Measurements from ENCODE around the gene CBARP.

Gene CBARP

DNA sequence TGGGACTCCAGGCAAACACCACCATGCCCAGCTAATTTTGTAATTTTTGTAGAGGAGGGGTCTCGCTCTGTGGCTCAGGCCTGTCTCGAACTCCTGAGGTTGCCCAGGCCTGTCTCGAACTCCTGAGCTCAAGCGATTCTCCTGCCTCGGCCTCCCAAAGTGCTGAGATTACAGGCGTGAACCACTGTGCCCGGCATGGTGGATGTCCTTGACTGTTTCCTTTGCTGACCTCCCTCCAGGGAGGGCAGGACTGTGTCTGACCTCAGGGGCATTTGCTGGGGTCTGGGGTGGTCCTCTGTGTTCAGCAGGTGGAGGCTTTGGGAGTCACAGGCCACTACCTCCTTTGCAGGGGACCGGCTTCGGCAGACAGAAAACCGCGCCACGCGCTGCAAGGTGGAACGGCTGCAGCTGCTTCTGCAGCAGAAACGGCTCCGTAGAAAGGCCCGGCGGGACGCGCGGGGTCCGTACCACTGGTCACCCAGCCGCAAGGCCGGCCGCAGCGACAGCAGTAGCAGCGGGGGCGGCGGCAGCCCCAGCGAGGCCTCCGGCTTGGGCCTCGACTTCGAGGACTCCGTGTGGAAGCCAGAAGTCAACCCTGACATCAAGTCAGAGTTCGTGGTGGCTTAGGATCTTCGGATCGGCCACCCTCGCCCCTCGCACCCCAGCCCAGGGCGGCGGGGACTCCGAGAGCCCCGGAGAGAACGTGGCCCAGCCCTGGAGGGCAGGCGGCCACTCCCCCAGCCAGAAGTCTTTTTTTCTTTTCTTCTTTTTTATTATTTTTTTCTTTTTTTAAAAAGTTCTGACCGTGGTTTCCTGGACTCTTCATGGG, 19.1 kb upstream of the CBARP start:
- 92 to 94% methylated on average over 46 of the region's 46 CpGs for WGBS, 2 experiments
- Histone ChIP-seq H3K27ac (ENCODE audit: insufficient read depth, low read depth, low read length, poor library complexity, severe bottlenecking) (no peak overlapping the region), H3K36me3 (ENCODE audit: control insufficient read depth, insufficient read depth, low read length) (peaks cover 49% of the 10 kb centered on the region)

DNA sequence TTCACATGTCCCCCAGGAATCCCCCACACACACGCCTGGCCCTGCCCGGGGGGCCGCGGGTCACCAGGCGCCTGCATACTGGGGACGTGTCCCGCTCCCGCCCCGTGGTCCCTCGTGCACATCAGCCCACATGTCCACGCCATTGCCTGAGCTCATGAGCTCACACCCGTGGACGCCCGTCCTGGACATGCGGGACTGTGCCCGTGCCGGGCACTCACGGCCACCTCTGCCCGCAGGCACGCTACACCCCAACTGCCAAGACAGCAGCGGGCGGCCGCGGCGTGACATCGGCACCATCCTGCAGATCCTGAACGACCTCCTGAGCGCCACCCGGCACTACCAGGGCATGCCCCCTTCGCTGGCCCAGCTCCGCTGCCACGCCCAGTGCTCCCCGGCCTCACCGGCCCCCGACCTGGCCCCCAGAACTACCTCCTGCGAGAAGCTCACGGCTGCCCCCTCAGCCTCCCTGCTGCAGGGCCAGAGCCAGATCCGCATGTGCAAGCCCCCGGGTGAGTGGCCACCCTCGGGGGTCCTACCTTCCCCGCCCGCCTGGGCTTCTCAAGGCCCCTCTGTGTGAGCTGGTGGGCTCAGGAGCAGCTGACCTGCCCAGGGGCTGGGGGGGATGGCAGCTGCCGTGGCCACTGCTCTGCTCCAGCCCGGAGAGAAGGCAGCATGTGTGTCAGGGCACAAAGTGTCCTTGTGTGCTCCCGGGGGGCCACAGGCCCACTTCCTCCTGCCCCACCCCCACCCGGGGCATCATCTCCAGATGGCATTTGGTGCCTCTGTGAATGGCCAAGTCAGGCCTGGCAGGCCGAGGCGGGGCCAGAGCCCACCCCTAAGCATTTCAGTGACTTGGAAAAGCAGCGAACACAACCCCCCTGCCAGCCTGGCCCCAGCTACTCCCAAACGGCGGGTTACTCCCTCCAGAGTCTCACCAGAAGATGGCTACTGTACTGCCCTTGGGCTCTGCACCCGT, 17.7 kb upstream of the CBARP start:
- H3K4me1 ChIP-seq (ENCODE audit: control insufficient read depth, insufficient read depth, low read length): peaks cover 55% of the 10 kb centered on the region
- WGBS, 2 experiments: 94 to 95% methylated on average over 52 of the region's 52 CpGs
- no peak overlapping the region for H3K4me3 ChIP-seq (ENCODE audit: insufficient read depth, low read depth, low read length)
- H3K9me3 ChIP-seq (ENCODE audit: control insufficient read depth, low read length): no peaks in the 10 kb centered on the region
- peaks cover 55% of the 10 kb centered on the region for H3K36me3 ChIP-seq (ENCODE audit: control insufficient read depth, insufficient read depth, low read length)
- no peaks in the 10 kb centered on the region for H3K27me3 ChIP-seq (ENCODE audit: control insufficient read depth, insufficient read depth, low read length, poor library complexity, severe bottlenecking)
- no peak overlapping the region for H3K27ac ChIP-seq (ENCODE audit: insufficient read depth, low read depth, low read length, poor library complexity, severe bottlenecking)

More for the DNA sequence above, 19.1 kb upstream of the CBARP start:
- Histone ChIP-seq H3K9me3 (ENCODE audit: control insufficient read depth, low read length) (no peaks in the 10 kb centered on the region), H3K27me3 (ENCODE audit: control insufficient read depth, insufficient read depth, low read length, poor library complexity, severe bottlenecking) (no peaks in the 10 kb centered on the region), H3K4me3 (ENCODE audit: insufficient read depth, low read depth, low read length) (no peak overlapping the region), H3K4me1 (ENCODE audit: control insufficient read depth, insufficient read depth, low read length) (peaks cover 60% of the 10 kb centered on the region)

DNA sequence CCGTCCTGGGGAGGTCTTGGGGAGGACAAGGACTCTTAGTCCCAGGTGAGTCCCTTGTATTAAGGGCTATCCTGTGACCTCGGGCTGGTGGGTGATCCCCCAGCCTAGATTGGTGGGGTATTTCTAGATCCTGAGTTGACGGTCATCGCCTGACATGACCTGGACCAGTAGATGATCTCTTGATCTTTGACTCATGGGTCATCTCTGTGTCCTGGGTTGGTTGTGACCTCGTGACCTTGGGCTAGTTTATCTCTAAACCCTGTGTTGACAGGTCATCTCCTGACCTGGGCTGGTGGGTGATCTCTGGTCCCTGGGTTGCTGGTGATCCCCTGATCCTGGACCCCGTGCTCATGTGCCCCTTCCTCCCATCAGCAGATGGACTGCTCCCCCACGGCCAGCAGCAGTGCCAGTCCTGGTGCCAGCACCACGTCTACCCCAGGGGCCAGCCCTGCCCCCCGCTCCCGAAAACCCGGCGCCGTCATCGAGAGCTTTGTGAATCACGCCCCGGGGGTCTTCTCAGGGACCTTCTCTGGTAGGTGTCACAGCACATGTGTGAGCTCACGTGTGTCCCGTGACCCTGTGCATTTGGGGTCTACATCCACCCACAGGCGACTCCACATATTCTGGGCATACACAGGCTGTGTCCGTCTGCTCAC, 16.9 kb upstream of the CBARP start:
- H3K9me3 ChIP-seq (ENCODE audit: control insufficient read depth, low read length): no peaks in the 10 kb centered on the region
- no peak overlapping the region for H3K27ac ChIP-seq (ENCODE audit: insufficient read depth, low read depth, low read length, poor library complexity, severe bottlenecking)
- H3K4me3 ChIP-seq (ENCODE audit: insufficient read depth, low read depth, low read length): no peak overlapping the region
- H3K4me1 ChIP-seq (ENCODE audit: control insufficient read depth, insufficient read depth, low read length): peaks cover 47% of the 10 kb centered on the region
- WGBS, 2 experiments: 96 to 97% methylated on average over 20 of the region's 20 CpGs
- H3K27me3 ChIP-seq (ENCODE audit: control insufficient read depth, insufficient read depth, low read length, poor library complexity, severe bottlenecking): no peaks in the 10 kb centered on the region
- H3K36me3 ChIP-seq (ENCODE audit: control insufficient read depth, insufficient read depth, low read length): peaks cover 55% of the 10 kb centered on the region

DNA sequence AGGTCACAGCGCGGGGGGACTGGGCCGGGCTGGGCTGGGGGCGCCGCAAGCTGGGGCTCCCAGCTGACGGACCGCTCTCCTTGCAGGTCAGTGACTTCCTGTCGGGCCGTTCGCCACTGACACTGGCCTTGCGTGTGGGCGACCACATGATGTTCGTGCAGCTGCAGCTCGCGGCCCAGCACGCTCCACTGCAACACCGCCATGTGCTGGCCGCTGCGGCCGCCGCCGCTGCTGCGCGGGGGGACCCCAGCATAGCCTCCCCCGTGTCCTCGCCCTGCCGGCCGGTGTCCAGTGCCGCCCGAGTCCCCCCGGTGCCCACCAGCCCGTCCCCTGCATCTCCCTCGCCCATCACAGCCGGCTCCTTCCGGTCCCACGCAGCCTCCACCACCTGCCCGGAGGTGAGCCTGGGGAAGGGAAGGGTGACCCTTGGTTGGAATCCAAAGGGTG, 16.3 kb upstream of the CBARP start:
- 96 to 97% methylated on average over 37 of the region's 37 CpGs for WGBS, 2 experiments
- Histone ChIP-seq H3K4me3 (ENCODE audit: insufficient read depth, low read depth, low read length) (no peak overlapping the region), H3K9me3 (ENCODE audit: control insufficient read depth, low read length) (no peaks in the 10 kb centered on the region), H3K36me3 (ENCODE audit: control insufficient read depth, insufficient read depth, low read length) (peaks cover 55% of the 10 kb centered on the region), H3K27me3 (ENCODE audit: control insufficient read depth, insufficient read depth, low read length, poor library complexity, severe bottlenecking) (no peaks in the 10 kb centered on the region), H3K4me1 (ENCODE audit: control insufficient read depth, insufficient read depth, low read length) (peaks cover 42% of the 10 kb centered on the region), H3K27ac (ENCODE audit: insufficient read depth, low read depth, low read length, poor library complexity, severe bottlenecking) (no peak overlapping the region)

DNA sequence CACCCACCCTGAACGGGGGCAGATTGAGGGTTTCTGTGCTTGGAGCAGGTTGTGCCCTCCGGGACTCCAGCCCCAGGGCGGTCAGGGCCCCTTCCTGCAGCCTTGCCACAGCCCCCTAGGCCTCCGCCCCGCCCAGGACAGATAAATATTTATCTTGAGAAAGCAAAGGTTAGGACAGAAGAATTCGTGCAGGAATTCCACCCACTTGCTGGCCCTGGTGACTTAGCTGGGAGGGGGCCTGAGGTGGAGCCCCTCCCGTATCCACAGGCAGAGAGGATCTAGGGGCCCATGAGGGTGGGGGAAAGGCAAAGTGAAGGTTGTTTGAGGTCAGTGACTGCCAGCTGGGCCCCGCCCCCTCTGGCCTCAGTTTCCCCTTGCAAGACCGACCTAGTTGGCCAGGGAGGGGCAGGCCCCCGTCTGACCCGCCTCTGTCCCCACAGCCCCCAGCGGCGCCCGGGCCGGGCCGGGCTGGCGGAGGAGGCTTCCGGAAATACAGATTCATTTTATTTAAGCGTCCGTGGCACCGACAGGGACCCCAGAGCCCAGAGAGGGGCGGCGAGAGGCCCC, 15.8 kb upstream of the CBARP start:
- peaks cover 55% of the 10 kb centered on the region for H3K36me3 ChIP-seq (ENCODE audit: control insufficient read depth, insufficient read depth, low read length)
- 94 to 95% methylated on average over 23 of the region's 23 CpGs for WGBS, 2 experiments
- H3K4me3 ChIP-seq (ENCODE audit: insufficient read depth, low read depth, low read length): no peak overlapping the region

DNA sequence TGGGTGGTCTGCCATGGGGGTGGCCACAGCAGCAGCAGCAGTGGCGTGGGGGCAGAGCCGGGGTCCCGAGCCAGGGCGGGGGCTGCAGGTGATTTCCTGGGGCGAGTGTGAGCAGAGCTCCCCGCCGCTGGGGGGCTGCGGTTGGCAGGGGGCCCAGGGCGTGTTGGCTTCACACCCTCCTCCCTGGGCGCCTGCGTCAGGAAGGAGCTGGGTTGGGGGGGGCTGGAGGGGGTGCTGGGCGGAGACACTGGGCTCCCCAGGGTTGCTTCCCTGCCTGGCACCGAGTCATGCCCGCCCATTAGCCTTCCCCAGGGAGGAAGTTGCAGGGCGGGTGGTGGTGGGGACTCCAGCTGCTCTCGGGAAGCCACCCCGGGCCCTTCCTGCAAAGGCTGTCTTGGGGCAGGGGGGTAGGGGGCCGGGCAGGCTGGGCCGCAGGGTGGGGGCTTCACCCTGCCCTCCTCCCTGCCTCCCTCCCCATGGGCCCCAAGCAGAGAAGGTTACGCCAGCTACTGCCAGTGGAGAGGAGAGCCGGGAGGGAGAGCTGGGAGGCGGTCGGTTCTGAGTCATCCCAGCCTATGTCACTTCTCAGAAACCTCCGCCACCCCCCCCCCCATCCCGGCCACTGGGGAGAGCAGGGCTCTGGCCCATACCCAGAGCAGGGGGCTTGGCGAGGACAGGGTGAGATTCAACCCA, 15.2 kb upstream of the CBARP start:
- Histone ChIP-seq H3K4me3 (ENCODE audit: insufficient read depth, low read depth, low read length) (peak overlapping the region; percentile 79), H3K4me1 (ENCODE audit: control insufficient read depth, insufficient read depth, low read length) (peaks cover 34% of the 10 kb centered on the region), H3K27ac (ENCODE audit: insufficient read depth, low read depth, low read length, poor library complexity, severe bottlenecking) (no peak overlapping the region), H3K9me3 (ENCODE audit: control insufficient read depth, low read length) (no peaks in the 10 kb centered on the region), H3K27me3 (ENCODE audit: control insufficient read depth, insufficient read depth, low read length, poor library complexity, severe bottlenecking) (no peaks in the 10 kb centered on the region), H3K36me3 (ENCODE audit: control insufficient read depth, insufficient read depth, low read length) (peaks cover 55% of the 10 kb centered on the region)
- 70 to 76% methylated on average over 26 of the region's 26 CpGs for WGBS, 2 experiments

More for the DNA sequence above, 15.8 kb upstream of the CBARP start:
- H3K27me3 ChIP-seq (ENCODE audit: control insufficient read depth, insufficient read depth, low read length, poor library complexity, severe bottlenecking): no peaks in the 10 kb centered on the region
- no peaks in the 10 kb centered on the region for H3K9me3 ChIP-seq (ENCODE audit: control insufficient read depth, low read length)
- peaks cover 38% of the 10 kb centered on the region for H3K4me1 ChIP-seq (ENCODE audit: control insufficient read depth, insufficient read depth, low read length)
- no peak overlapping the region for H3K27ac ChIP-seq (ENCODE audit: insufficient read depth, low read depth, low read length, poor library complexity, severe bottlenecking)

DNA sequence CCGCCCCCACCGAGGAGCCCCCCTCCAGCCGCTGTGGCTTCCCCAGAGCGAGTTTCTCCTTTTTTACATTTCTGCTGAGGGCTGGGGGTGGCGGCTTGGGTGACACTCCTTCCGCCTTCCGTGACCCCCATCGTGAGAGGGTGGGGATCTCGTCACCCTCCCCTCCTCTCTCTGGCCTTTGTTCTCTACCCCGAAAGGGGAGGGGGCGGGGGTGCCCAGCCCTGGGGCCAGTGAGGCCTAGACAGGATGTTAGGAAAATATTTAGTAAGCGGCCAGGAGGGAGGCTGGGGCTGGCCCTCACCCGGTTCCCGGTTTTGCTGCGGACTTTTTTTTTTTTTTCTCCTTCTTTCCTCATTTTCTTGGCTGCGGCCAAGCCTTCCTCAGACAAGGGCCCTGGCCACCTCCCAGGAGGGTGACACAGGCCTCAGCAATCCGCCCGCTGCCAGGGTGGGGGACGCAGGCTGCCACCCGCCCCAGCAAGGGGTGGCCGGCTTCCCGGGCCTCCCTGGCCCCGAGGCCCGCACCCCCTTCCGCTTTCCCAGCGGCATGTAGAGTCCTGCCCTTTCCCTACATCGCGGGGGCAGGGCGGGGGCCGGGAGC, 14.5 kb upstream of the CBARP start:
- peaks cover 31% of the 10 kb centered on the region for H3K4me1 ChIP-seq (ENCODE audit: control insufficient read depth, insufficient read depth, low read length)
- H3K9me3 ChIP-seq (ENCODE audit: control insufficient read depth, low read length): no peaks in the 10 kb centered on the region
- 45 to 48% methylated on average over 26 to 30 of the region's 30 CpGs for WGBS, 2 experiments
- H3K27ac ChIP-seq (ENCODE audit: insufficient read depth, low read depth, low read length, poor library complexity, severe bottlenecking): peak overlapping the region; percentile 36
- H3K4me3 ChIP-seq (ENCODE audit: insufficient read depth, low read depth, low read length): peak overlapping the region; percentile 79
- H3K27me3 ChIP-seq (ENCODE audit: control insufficient read depth, insufficient read depth, low read length, poor library complexity, severe bottlenecking): no peaks in the 10 kb centered on the region
- peaks cover 55% of the 10 kb centered on the region for H3K36me3 ChIP-seq (ENCODE audit: control insufficient read depth, insufficient read depth, low read length)

DNA sequence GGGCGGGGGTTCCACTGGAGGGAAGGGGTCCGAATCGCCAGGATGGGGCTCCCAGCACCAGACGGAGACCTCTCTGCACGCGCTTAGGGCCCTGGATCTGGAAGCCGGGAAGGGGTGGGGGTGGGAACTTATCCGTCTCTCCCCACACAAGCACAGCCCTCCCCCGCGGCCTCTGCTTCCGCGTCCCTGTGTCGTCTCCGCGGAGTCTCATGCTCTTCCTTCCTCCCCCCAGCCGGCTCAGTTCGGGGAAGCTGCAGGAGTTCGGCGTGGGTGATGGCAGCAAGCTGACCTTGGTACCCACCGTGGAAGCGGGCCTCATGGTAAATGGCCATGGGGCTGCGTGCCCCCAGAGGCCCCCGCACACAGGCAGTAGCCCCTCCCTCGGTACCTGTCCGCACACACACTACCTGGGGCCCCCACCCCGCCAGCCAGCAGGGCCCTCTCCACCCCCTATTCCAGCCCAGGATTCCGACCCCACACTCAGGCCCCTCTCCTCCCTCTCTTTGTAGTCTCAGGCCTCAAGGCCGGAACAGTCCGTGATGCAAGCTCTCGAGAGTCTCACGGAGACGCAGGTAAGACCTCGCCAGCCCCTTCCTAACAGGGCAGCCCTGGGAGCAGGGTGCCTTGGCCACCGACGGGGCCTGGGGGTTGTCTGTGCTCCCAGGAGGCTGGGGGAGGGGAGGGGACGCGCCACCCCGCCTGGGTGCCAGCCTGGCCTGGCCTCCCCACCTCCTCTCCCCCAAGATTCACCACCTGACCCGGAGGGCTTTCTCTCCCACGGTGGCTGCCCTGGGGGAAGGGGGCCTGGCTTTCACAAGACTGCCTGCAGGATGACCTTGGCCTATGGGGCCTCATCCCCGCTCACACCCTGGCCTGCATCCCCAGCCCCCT, 13.8 kb upstream of the CBARP start:
- Histone ChIP-seq H3K9me3 (ENCODE audit: control insufficient read depth, low read length) (no peaks in the 10 kb centered on the region), H3K4me3 (ENCODE audit: insufficient read depth, low read depth, low read length) (peak overlapping the region; percentile 79), H3K27me3 (ENCODE audit: control insufficient read depth, insufficient read depth, low read length, poor library complexity, severe bottlenecking) (no peaks in the 10 kb centered on the region), H3K4me1 (ENCODE audit: control insufficient read depth, insufficient read depth, low read length) (peaks cover 27% of the 10 kb centered on the region), H3K36me3 (ENCODE audit: control insufficient read depth, insufficient read depth, low read length) (peaks cover 49% of the 10 kb centered on the region), H3K27ac (ENCODE audit: insufficient read depth, low read depth, low read length, poor library complexity, severe bottlenecking) (peak overlapping the region; percentile 88)
- WGBS, 2 experiments: 3 to 5% methylated on average over 41 of the region's 41 CpGs
